GM06990 (cell line): ENCODE data around the gene GABARAP.

Source experiments
- DNase-seq: peaks from one replicate; pipeline ENCODE4 v3.0.0-alpha.2; 2011; ENCODE audit not compliant: insufficient read length; ENCODE audit errors: extremely low read depth
- H3K27me3 ChIP-seq: replicated peaks from 2 replicates; pipeline ENCODE4 v1.6.0; 2011; ENCODE audit warnings: low read length; ENCODE audit not compliant: control insufficient read depth, insufficient read depth
- H3K36me3 ChIP-seq: 2 replicates; pipeline ENCODE4 v1.5.1; 2011; ENCODE audit warnings: low read length; ENCODE audit not compliant: control insufficient read depth, insufficient read depth
- H3K4me3 ChIP-seq: replicated peaks from 2 replicates; pipeline ENCODE4 v1.5.1; 2011; ENCODE audit warnings: low read depth, mild to moderate bottlenecking, control low read depth, low read length
- TF ChIP-seq, protein P1 (sequence below): IDR thresholded peaks from 2 replicates; pipeline ENCODE4 v1.5.1; 2011; ENCODE audit warnings: low read length, control low read depth, mild to moderate bottlenecking, inconsistent platforms; ENCODE audit not compliant: insufficient read depth, poor library complexity, severe bottlenecking

Gene GABARAP

DNA sequence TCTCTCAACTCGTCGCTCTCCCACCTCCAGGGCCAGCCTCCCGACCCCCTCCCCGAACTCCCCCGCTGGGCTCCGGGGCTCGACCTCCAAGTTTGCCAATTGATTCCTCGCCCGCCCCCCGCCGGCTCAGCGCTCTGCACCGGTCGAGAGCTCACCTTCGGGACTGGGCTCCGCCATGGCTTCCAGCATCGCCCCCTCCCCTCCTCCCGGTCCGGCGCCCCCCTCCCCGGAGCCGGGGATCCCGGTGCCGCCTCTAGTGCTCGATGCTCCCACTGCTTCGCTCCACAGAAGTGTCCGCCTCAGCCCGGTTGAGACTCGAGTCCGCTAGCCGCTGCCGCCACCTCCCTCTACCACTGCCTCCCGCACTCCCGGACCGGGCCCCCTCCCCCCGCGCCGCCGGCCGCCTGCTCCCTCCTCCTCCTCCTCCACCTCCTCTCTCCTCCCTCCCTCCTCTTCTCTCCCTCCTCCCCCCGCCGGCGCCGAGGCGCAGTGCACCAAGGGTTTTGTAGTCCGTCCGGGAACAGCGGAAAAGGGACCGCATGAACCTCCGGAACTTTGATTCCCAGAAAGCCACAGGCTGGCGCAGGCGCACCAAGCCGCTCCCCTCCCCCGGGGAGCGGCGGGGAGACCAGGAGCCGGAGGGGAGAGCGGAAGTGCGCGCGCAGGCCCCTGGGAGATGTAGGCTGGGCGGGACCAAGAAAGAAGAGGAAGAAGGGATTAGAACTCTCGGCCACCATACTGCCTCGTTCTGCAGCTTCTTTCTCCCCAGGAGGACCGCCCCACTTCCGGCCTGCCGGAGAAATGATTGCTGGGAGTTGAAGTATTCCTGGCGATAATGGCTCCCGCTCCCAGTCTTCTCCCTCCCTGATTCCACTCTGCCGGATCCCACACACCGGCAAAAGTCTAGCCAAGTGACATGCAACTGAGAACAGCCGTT lies 2.9 kb downstream of the GABARAP start, which contains the start of gene PHF23:
Gene PHF23 (minus strand): TSS at position 367 of the 937 bp plus-strand sequence. CDS start 178 bp downstream, at position 189.
- Histone ChIP-seq H3K27me3 (no peaks in the 10 kb centered on the region), H3K4me3 (peak within 1 kb of the TSS; percentile 97), H3K36me3 (peaks cover 19% of the 10 kb centered on the region)
- DNase-seq, result peak; percentile 100
- TF ChIP-seq, protein P1, sequence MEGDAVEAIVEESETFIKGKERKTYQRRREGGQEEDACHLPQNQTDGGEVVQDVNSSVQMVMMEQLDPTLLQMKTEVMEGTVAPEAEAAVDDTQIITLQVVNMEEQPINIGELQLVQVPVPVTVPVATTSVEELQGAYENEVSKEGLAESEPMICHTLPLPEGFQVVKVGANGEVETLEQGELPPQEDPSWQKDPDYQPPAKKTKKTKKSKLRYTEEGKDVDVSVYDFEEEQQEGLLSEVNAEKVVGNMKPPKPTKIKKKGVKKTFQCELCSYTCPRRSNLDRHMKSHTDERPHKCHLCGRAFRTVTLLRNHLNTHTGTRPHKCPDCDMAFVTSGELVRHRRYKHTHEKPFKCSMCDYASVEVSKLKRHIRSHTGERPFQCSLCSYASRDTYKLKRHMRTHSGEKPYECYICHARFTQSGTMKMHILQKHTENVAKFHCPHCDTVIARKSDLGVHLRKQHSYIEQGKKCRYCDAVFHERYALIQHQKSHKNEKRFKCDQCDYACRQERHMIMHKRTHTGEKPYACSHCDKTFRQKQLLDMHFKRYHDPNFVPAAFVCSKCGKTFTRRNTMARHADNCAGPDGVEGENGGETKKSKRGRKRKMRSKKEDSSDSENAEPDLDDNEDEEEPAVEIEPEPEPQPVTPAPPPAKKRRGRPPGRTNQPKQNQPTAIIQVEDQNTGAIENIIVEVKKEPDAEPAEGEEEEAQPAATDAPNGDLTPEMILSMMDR, result no peak

DNA sequence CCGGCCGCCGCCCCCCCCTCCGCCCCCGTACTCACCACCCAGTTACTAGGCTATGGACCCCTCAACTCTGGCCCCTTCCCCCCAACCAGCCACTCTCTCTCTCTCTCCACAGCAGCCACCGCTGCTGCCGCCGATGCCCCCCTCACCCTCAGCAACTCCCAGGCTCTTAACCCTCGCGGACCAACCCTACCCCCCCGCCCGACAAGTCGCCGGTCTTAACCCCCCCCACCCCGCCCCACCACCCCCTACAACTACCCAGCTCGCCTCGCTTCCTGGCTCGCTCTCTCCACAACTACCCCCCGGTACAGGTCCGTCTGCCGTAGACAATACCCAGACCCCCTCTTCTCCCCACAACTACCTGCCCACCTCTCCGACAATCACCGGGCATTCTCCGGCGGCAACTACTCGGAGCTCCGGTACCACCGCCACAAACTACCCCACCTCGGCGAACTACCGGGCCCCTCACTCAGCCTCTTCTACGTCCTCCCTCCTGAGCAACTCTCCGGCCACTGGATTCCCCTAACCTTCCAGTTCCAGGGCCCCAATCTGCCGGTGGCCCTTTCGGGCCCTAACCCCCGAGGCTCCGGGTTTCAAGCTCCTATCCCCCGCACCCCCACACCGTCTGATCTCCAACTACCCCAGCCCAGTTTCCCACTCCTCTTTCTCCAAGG lies 3.7 kb downstream of the GABARAP start:
- TF ChIP-seq, protein P1, result no peak
- no peaks in the 10 kb centered on the region for H3K27me3 ChIP-seq
- peak; percentile 52 for DNase-seq
- peaks cover 19% of the 10 kb centered on the region for H3K36me3 ChIP-seq
- H3K4me3 ChIP-seq, result peak overlapping the region; percentile 97

GRCh38 chr17:7237761-7238419 lies 4.4 kb downstream of the GABARAP start:
- H3K27me3 ChIP-seq, result no peaks in the 10 kb centered on the region
- TF ChIP-seq, protein P1, result no peak
- H3K36me3 ChIP-seq, result peaks cover 18% of the 10 kb centered on the region
- peak; percentile 86 for DNase-seq
- peak overlapping the region; percentile 97 for H3K4me3 ChIP-seq

GRCh38 chr17:7237266-7237760 lies 4.9 kb downstream of the GABARAP start:
- Histone ChIP-seq H3K4me3 (peak overlapping the region; percentile 97), H3K36me3 (peaks cover 18% of the 10 kb centered on the region), H3K27me3 (no peaks in the 10 kb centered on the region)
- no peak for DNase-seq
- TF ChIP-seq, protein P1, result no peak

GRCh38 chr17:7236808-7237207 lies 5.4 kb downstream of the GABARAP start:
- H3K27me3 ChIP-seq, result no peaks in the 10 kb centered on the region
- peaks cover 18% of the 10 kb centered on the region for H3K36me3 ChIP-seq
- H3K4me3 ChIP-seq, result no peak overlapping the region
- TF ChIP-seq, protein P1, result no peak
- DNase-seq, result no peak
